Astrocyte (in vitro differentiated cells and primary cell): ENCODE data around the gene FZD7. TPM values are rescaled to one million over a fixed set of nuclear protein-coding genes. Genes with fewer than 3 reads are reported as not detected.

Source experiments
- DNase-seq: peaks from one replicate; pipeline ENCODE4 v3.0.0-alpha.2; 2010; ENCODE audit warnings: low read depth
- FAIRE-seq: peaks from 2 replicates; lab custom pipeline; 2011; peaks lifted over from hg19 to GRCh38; lab: Jason Lieb, UNC
- H2AFZ ChIP-seq: 2 replicates; pipeline ENCODE4 v1.6.0; 2012; ENCODE audit warnings: low read depth, low read length, inconsistent platforms
- H3K27ac ChIP-seq: 2 replicates; pipeline ENCODE4 v1.5.1; 2011; ENCODE audit warnings: low read depth, low read length, inconsistent platforms
- H3K27me3 ChIP-seq: 2 replicates; pipeline ENCODE4 v1.6.0; 2011; ENCODE audit warnings: low read length, inconsistent platforms; ENCODE audit not compliant: insufficient read depth
- H3K36me3 ChIP-seq: 2 replicates; pipeline ENCODE4 v1.5.1; 2011; ENCODE audit warnings: low read length, inconsistent platforms; ENCODE audit not compliant: insufficient read depth
- H3K4me1 ChIP-seq: 2 replicates; pipeline ENCODE4 v1.5.1; 2011; ENCODE audit warnings: low read length, inconsistent platforms; ENCODE audit not compliant: insufficient read depth
- H3K4me2 ChIP-seq: 2 replicates; pipeline ENCODE4 v1.6.0; 2012; ENCODE audit warnings: low read length, inconsistent platforms
- H3K4me3 ChIP-seq: 2 replicates; pipeline ENCODE4 v1.5.1; 2011; ENCODE audit warnings: low read depth, mild to moderate bottlenecking, low read length, inconsistent platforms; ENCODE audit not compliant: insufficient read depth
- H3K79me2 ChIP-seq: 2 replicates; pipeline ENCODE4 v1.6.0; 2012; ENCODE audit warnings: mild to moderate bottlenecking, low read length, inconsistent platforms; ENCODE audit not compliant: insufficient read depth
- H3K9ac ChIP-seq: 2 replicates; pipeline ENCODE4 v1.6.0; 2012; ENCODE audit warnings: mild to moderate bottlenecking, low read length, inconsistent platforms
- H3K9me3 ChIP-seq: 2 replicates; pipeline ENCODE4 v1.5.1; 2012; ENCODE audit warnings: low read depth, mild to moderate bottlenecking, low read length, inconsistent platforms; ENCODE audit not compliant: insufficient read depth
- H4K20me1 ChIP-seq: 2 replicates; pipeline ENCODE4 v1.6.0; 2012; ENCODE audit warnings: low read length, inconsistent platforms; ENCODE audit not compliant: insufficient read depth
- H3K27ac Mint-ChIP-seq: one replicate; pipeline ENCODE4 v1.8.0; 2021; ENCODE audit warnings: mild to moderate bottlenecking, mixed read lengths; ENCODE audit not compliant: unreplicated experiment
- H3K27me3 Mint-ChIP-seq: one replicate; pipeline ENCODE4 v1.8.0; 2021; ENCODE audit warnings: low read depth, mixed read lengths; ENCODE audit not compliant: unreplicated experiment
- H3K36me3 Mint-ChIP-seq: one replicate; pipeline ENCODE4 v1.8.0; 2021; ENCODE audit warnings: low read depth, mixed read lengths; ENCODE audit not compliant: unreplicated experiment
- H3K4me1 Mint-ChIP-seq: one replicate; pipeline ENCODE4 v1.8.0; 2021; ENCODE audit warnings: low read depth, mixed read lengths; ENCODE audit not compliant: unreplicated experiment
- H3K4me3 Mint-ChIP-seq: one replicate; pipeline ENCODE4 v1.8.0; 2021; ENCODE audit warnings: mild to moderate bottlenecking, moderate library complexity, mixed read lengths; ENCODE audit not compliant: unreplicated experiment
- H3K9me3 Mint-ChIP-seq: one replicate; pipeline ENCODE4 v1.8.0; 2021; ENCODE audit warnings: mild to moderate bottlenecking, mixed read lengths; ENCODE audit not compliant: unreplicated experiment
- EZH2 ChIP-seq: IDR thresholded peaks from 2 replicates; pipeline ENCODE4 v1.6.1; 2012; ENCODE audit warnings: mild to moderate bottlenecking, low read length, inconsistent platforms; ENCODE audit not compliant: insufficient read depth
- total RNA-seq: library from RNA; stranded (reverse); gene quantifications from 2 replicates; pipeline ENCODE4 v1.2.1, GENCODE V29; 2021
- TF ChIP-seq, protein P1 (sequence below): IDR thresholded peaks from 2 replicates; pipeline ENCODE4 v1.5.1; 2011; ENCODE audit warnings: low read depth, mild to moderate bottlenecking, inconsistent platforms, low read length, moderate library complexity; ENCODE audit not compliant: insufficient read depth

FZD7 gene
- total RNA-seq, 1 donor from 2014 or later, result 61.5 TPM

DNA sequence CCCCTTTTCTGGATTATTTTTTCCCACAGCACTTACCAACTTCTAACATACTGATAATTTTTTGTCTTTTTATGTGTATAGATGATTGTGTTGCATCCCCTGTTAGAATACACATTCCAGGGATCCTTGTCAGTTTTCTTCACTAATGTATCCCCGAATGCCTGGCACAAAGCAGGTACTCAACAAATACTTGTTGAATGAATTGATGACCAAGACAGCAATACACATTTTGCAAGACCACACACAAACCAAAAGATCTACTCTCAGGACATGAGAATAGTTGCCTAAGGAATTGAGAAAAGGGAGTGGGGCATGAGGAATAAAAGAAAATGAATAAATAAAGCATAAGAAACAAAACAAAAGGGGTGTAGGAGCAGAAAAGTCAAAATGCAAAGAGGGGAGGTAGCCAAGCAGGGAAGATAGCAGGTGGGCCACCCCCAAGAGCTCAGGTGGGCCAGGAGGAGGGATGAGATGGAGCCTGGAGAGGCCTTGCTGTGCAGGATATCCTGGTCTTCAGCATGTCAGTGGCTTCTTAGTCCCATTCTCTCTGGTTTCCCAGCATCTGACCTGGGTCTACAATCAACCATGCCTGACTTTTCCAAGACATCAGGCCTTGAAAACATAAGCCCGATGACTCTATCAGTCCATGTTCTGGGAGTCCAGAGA, 38.5 kb upstream of the FZD7 start:
- H3K4me3 ChIP-seq, result no peak overlapping the region
- no peaks in the 10 kb centered on the region for H3K36me3 Mint-ChIP-seq
- no peak for DNase-seq
- no peaks in the 10 kb centered on the region for H3K4me1 ChIP-seq
- H3K9ac ChIP-seq, result no peak overlapping the region
- no peaks in the 10 kb centered on the region for H3K79me2 ChIP-seq
- H3K9me3 Mint-ChIP-seq, result peaks cover 2% of the 10 kb centered on the region
- H3K27ac ChIP-seq, result no peak overlapping the region
- H3K4me1 Mint-ChIP-seq, result no peaks in the 10 kb centered on the region
- H3K27me3 Mint-ChIP-seq, result peaks cover 11% of the 10 kb centered on the region
- TF ChIP-seq, protein P1, sequence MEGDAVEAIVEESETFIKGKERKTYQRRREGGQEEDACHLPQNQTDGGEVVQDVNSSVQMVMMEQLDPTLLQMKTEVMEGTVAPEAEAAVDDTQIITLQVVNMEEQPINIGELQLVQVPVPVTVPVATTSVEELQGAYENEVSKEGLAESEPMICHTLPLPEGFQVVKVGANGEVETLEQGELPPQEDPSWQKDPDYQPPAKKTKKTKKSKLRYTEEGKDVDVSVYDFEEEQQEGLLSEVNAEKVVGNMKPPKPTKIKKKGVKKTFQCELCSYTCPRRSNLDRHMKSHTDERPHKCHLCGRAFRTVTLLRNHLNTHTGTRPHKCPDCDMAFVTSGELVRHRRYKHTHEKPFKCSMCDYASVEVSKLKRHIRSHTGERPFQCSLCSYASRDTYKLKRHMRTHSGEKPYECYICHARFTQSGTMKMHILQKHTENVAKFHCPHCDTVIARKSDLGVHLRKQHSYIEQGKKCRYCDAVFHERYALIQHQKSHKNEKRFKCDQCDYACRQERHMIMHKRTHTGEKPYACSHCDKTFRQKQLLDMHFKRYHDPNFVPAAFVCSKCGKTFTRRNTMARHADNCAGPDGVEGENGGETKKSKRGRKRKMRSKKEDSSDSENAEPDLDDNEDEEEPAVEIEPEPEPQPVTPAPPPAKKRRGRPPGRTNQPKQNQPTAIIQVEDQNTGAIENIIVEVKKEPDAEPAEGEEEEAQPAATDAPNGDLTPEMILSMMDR, result no peak
- TF ChIP-seq EZH2, result no peak
- H3K27me3 ChIP-seq, result no peaks in the 10 kb centered on the region
- no peaks in the 10 kb centered on the region for H3K9me3 ChIP-seq
- no peak overlapping the region for H2AFZ ChIP-seq
- no peak overlapping the region for H3K4me2 ChIP-seq
- H3K36me3 ChIP-seq, result no peaks in the 10 kb centered on the region
- no peak for FAIRE-seq
- H4K20me1 ChIP-seq, result no peaks in the 10 kb centered on the region
- no peak overlapping the region for H3K4me3 Mint-ChIP-seq
- no peak overlapping the region for H3K27ac Mint-ChIP-seq

DNA sequence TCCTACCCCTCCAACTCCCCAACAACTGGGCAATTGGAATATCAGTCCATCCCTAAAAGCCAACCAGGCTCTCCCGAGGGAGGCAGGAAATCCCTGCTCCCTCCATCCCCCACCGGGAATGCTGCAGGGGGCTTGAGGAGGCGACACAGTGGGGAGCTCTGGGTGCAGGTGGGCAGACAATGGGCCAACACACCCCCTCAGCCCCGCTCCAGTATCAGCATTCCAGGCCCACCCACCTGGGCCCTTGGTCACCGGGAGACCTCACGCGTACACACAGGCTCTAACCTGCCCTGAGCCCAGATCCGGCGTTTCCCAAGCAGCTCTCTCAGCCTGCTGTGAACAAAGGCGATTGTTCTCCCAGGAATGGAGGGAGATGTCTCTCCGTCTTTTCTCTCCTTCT, 37.6 kb upstream of the FZD7 start:
- Histone ChIP-seq H3K4me3 (no peak overlapping the region), H3K4me1 (no peaks in the 10 kb centered on the region), H3K27me3 (no peaks in the 10 kb centered on the region), H3K9ac (no peak overlapping the region), H3K9me3 (no peaks in the 10 kb centered on the region), H4K20me1 (no peaks in the 10 kb centered on the region), H3K36me3 (no peaks in the 10 kb centered on the region), H3K79me2 (no peaks in the 10 kb centered on the region), H2AFZ (no peak overlapping the region), H3K27ac (no peak overlapping the region), H3K4me2 (no peak overlapping the region)
- no peak for FAIRE-seq
- no peak overlapping the region for H3K27ac Mint-ChIP-seq
- no peak for TF ChIP-seq EZH2
- TF ChIP-seq, protein P1, result no peak
- no peak overlapping the region for H3K4me3 Mint-ChIP-seq
- peaks cover 11% of the 10 kb centered on the region for H3K27me3 Mint-ChIP-seq
- no peaks in the 10 kb centered on the region for H3K4me1 Mint-ChIP-seq
- no peaks in the 10 kb centered on the region for H3K36me3 Mint-ChIP-seq
- no peak for DNase-seq
- peaks cover 2% of the 10 kb centered on the region for H3K9me3 Mint-ChIP-seq

DNA sequence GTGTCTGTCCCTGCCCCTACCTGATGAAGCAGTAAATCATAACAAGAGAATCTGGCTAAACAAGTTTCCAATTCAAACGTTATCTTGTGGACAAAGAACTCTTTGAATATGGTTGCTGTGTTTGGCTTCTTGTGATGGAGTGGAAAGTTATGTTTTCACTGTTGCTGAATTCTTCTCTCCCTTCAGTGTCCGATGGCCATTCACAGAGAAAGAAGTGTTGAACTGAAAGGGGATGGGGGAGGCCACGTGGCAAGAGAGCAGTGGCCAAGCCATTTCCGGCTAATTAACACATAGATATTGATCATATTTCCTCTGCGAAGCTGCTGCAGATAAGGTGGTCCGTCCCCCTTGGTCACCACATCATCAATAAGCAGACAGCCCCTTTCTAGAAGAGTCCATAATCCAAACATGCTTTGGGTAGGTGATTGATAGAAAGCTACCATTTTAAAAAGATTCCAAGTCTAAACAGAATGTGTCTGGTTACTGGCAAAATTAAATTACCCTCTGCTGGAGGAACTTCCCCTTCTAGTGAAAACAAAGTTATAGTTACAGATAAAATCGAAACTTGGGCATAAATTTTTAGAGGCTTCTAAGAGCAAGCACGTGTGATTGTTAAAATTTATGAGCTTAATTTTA, 36.9 kb upstream of the FZD7 start:
- Mint-ChIP-seq H3K4me1 (no peaks in the 10 kb centered on the region), H3K4me3 (no peak overlapping the region), H3K27me3 (peaks cover 11% of the 10 kb centered on the region), H3K36me3 (no peaks in the 10 kb centered on the region), H3K27ac (no peak overlapping the region), H3K9me3 (peaks cover 2% of the 10 kb centered on the region)
- no peaks in the 10 kb centered on the region for H3K36me3 ChIP-seq
- FAIRE-seq (no peak), DNase-seq (no peak)
- no peaks in the 10 kb centered on the region for H3K79me2 ChIP-seq
- H3K27me3 ChIP-seq, result no peaks in the 10 kb centered on the region
- H3K4me3 ChIP-seq, result no peak overlapping the region
- no peaks in the 10 kb centered on the region for H4K20me1 ChIP-seq
- H3K9ac ChIP-seq, result no peak overlapping the region
- H2AFZ ChIP-seq, result no peak overlapping the region
- H3K27ac ChIP-seq, result no peak overlapping the region
- H3K4me1 ChIP-seq, result no peaks in the 10 kb centered on the region
- H3K4me2 ChIP-seq, result no peak overlapping the region
- no peaks in the 10 kb centered on the region for H3K9me3 ChIP-seq
- TF ChIP-seq, protein P1, result no peak
- TF ChIP-seq EZH2, result no peak
